IMR-90 (cell line): ENCODE results near the gene BCAS1. TPM values are rescaled to one million over a fixed set of nuclear protein-coding genes. Genes with fewer than 3 reads are reported as not detected.

Experiments
- ATAC-seq: fragments of 200-7000 bp; cut with Tn5 transposase; 2 replicates; pipeline ENCODE4 v1.9.1; 2020; ENCODE audit warnings: low read depth, mild to moderate bottlenecking, moderate library complexity
- BruUV-seq: library from RNA; stranded (reverse); fragments of 400-500 nt; replicated peaks from 2 replicates; lab custom pipeline; 2021; lab: Mats Ljungman, UMichigan
- CTCF ChIA-PET: fragments of 300-600 bp; formaldehyde crosslinking; extraction: SDS; loops from one replicate; lab custom pipeline; 2021; ENCODE audit warnings: antibody characterized with exemption; lab: Yijun Ruan, JAX
- POLR2A ChIA-PET: fragments of 300-600 bp; sonication (Branson Sonifier 250); formaldehyde crosslinking; loops from one replicate; lab custom pipeline; 2022; ENCODE audit warnings: antibody characterized with exemption; ENCODE audit not compliant: unreplicated experiment; lab: Charles Lee
- DNase-seq: peaks from one replicate; pipeline ENCODE4 v3.0.0; 2013
- H2AFZ ChIP-seq: replicated peaks from 2 replicates; pipeline ENCODE3; 2013; ENCODE audit warnings: low read length, mild to moderate bottlenecking; ENCODE audit not compliant: poor library complexity
- H2AK5ac ChIP-seq: 2 replicates; pipeline ENCODE4 v1.6.1; 2013; ENCODE audit warnings: low read depth, low read length, inconsistent platforms
- H2AK9ac ChIP-seq: replicated peaks from 2 replicates; pipeline ENCODE3; 2013; ENCODE audit warnings: mild to moderate bottlenecking, low read depth, low read length, moderate library complexity; ENCODE audit not compliant: poor library complexity
- H2BK120ac ChIP-seq: 2 replicates; pipeline ENCODE4 v1.6.1; 2013; ENCODE audit warnings: low read depth, low read length, inconsistent platforms
- H2BK15ac ChIP-seq: 3 replicates; pipeline ENCODE4 v1.6.1; 2013; ENCODE audit warnings: low read depth, low read length, inconsistent platforms
- H2BK20ac ChIP-seq: 2 replicates; pipeline ENCODE4 v1.6.1; 2013; ENCODE audit warnings: low read depth, mild to moderate bottlenecking, inconsistent platforms, low read length, moderate library complexity
- H2BK5ac ChIP-seq: 2 replicates; pipeline ENCODE4 v1.6.1; 2013; ENCODE audit warnings: mild to moderate bottlenecking, low read depth, low read length, inconsistent platforms; ENCODE audit not compliant: poor library complexity, severe bottlenecking
- H3K14ac ChIP-seq: replicated peaks from 2 replicates; pipeline ENCODE4 v1.6.1; 2013; ENCODE audit warnings: low read depth, low read length, inconsistent platforms
- H3K18ac ChIP-seq: 2 replicates; pipeline ENCODE4 v1.6.1; 2013; ENCODE audit warnings: low read depth, low read length, control low read depth
- H3K23ac ChIP-seq: 2 replicates; pipeline ENCODE4 v1.6.1; 2013; ENCODE audit warnings: low read depth, low read length, inconsistent platforms
- H3K27ac ChIP-seq: 2 replicates; pipeline ENCODE4 v1.5.1; 2013; ENCODE audit warnings: mild to moderate bottlenecking, control low read depth, low read length; ENCODE audit not compliant: insufficient read depth
- H3K27me3 ChIP-seq: 2 replicates; pipeline ENCODE4 v1.6.1; 2013; ENCODE audit warnings: low read length; ENCODE audit not compliant: control insufficient read depth, insufficient read depth
- H3K36me3 ChIP-seq: 2 replicates; pipeline ENCODE4 v1.6.1; 2013; ENCODE audit warnings: low read length, mixed read lengths; ENCODE audit not compliant: control insufficient read depth, insufficient read depth
- H3K4ac ChIP-seq: 2 replicates; pipeline ENCODE4 v1.6.1; 2013; ENCODE audit warnings: low read depth, low read length, inconsistent platforms
- H3K4me1 ChIP-seq: 2 replicates; pipeline ENCODE4 v1.6.1; 2013; ENCODE audit warnings: low read length, mixed read lengths; ENCODE audit not compliant: control insufficient read depth, insufficient read depth
- H3K4me2 ChIP-seq: 2 replicates; pipeline ENCODE4 v1.6.1; 2013; ENCODE audit warnings: low read depth, mild to moderate bottlenecking, control low read depth, low read length, moderate library complexity
- H3K4me3 ChIP-seq: 2 replicates; pipeline ENCODE4 v1.5.1; 2013; ENCODE audit warnings: low read depth, mild to moderate bottlenecking, control low read depth, low read length, moderate library complexity; ENCODE audit not compliant: insufficient read depth
- H3K56ac ChIP-seq: 2 replicates; pipeline ENCODE4 v1.6.1; 2013; ENCODE audit warnings: low read length, inconsistent platforms; ENCODE audit not compliant: insufficient read depth; ENCODE audit errors: extremely low read depth
- H3K79me1 ChIP-seq, 2 experiments: 2 replicates each; pipeline ENCODE4 v1.6.1; 2013; ENCODE audit warnings: low read length in 2 of 2, inconsistent platforms in 1 of 2, low read depth in 1 of 2
- H3K9ac ChIP-seq: 2 replicates; pipeline ENCODE4 v1.6.1; 2013; ENCODE audit warnings: low read depth, low read length, control low read depth
- H3K9me1 ChIP-seq: 2 replicates; pipeline ENCODE4 v1.6.1; 2013; ENCODE audit warnings: low read length, inconsistent platforms; ENCODE audit not compliant: insufficient read depth
- H3K9me3 ChIP-seq: 2 replicates; pipeline ENCODE4 v1.6.1; 2013; ENCODE audit warnings: low read length; ENCODE audit not compliant: control insufficient read depth, insufficient read depth
- H4K20me1 ChIP-seq: 2 replicates; pipeline ENCODE4 v1.6.1; 2013; ENCODE audit warnings: low read length, inconsistent platforms; ENCODE audit not compliant: insufficient read depth
- H4K5ac ChIP-seq: 2 replicates; pipeline ENCODE4 v1.6.1; 2013; ENCODE audit warnings: mild to moderate bottlenecking, low read depth, low read length, control low read depth
- H4K8ac ChIP-seq, 2 experiments: 2 replicates each; pipeline ENCODE4 v1.6.1; 2013; ENCODE audit warnings: low read depth in 2 of 2, low read length in 2 of 2, control low read depth in 1 of 2, inconsistent platforms in 1 of 2
- H4K91ac ChIP-seq: 2 replicates; pipeline ENCODE4 v1.6.1; 2013; ENCODE audit warnings: low read depth, low read length, inconsistent platforms; ENCODE audit not compliant: insufficient read depth
- BHLHE40 ChIP-seq: fragments of 150-350 bp; IDR thresholded peaks from 2 replicates; pipeline ENCODE4 v1.6.1; 2016; ENCODE audit warnings: mild to moderate bottlenecking, low read depth, low read length
- CEBPB ChIP-seq: IDR thresholded peaks from 2 replicates; pipeline ENCODE4 v1.6.1; 2012; ENCODE audit warnings: low read depth, low read length, improper control_type of control experiment
- FOS ChIP-seq: fragments of 150-350 bp; IDR thresholded peaks from 2 replicates; pipeline ENCODE4 v1.6.1; 2016; ENCODE audit warnings: low read depth, low read length
- MAFK ChIP-seq: IDR thresholded peaks from 2 replicates; pipeline ENCODE4 v1.6.1; 2012; ENCODE audit warnings: low read depth, low read length, improper control_type of control experiment
- MAZ ChIP-seq: IDR thresholded peaks from 2 replicates; pipeline ENCODE4 v1.6.1; 2012; ENCODE audit warnings: low read depth, mild to moderate bottlenecking, low read length, improper control_type of control experiment, moderate library complexity, borderline replicate concordance
- MXI1 ChIP-seq: IDR thresholded peaks from 2 replicates; pipeline ENCODE4 v1.6.1; 2012; ENCODE audit warnings: low read depth, mild to moderate bottlenecking, low read length, moderate library complexity, borderline replicate concordance
- RAD21 ChIP-seq: IDR thresholded peaks from 2 replicates; pipeline ENCODE4 v1.6.1; 2012; ENCODE audit warnings: low read length, improper control_type of control experiment
- RCOR1 ChIP-seq: IDR thresholded peaks from 2 replicates; pipeline ENCODE4 v1.6.1; 2012; ENCODE audit warnings: mild to moderate bottlenecking, low read length, improper control_type of control experiment; ENCODE audit not compliant: insufficient replicate concordance
- RFX5 ChIP-seq: IDR thresholded peaks from 2 replicates; pipeline ENCODE4 v1.8.0; 2012; ENCODE audit warnings: low read depth, mild to moderate bottlenecking, low read length, moderate library complexity
- WGBS, 2 experiments: methylation state at CpG; one replicate each; pipeline versions ENCODE4 v1.1.5 to v1.1.7; 2013; ENCODE audit warnings: missing lambda C conversion rate in 2 of 2; ENCODE audit not compliant: insufficient read length in 1 of 2; ENCODE audit errors: extremely low coverage in 2 of 2; 5-methylcytosine and 5-hydroxymethylcytosine counted together
- dilution Hi-C: fragments of 300-500 bp; cut with HindIII; formaldehyde crosslinking; loops from one replicate; pipeline ENCODE4 v1.14.3; 2018; ENCODE audit warnings: low sequenced_read_pairs; ENCODE audit not compliant: unreplicated experiment
- in situ Hi-C: fragments of 300-500 bp; cut with MboI; formaldehyde crosslinking; loops from 3 replicates; pipeline ENCODE4 v1.14.3; 2019; ENCODE audit warnings: low sequenced_read_pairs, inconsistent platforms, mixed read lengths
- intact Hi-C: fragments of 100-400 bp; cut with micrococcal nuclease; formaldehyde crosslinking; loops from 2 replicates; pipeline ENCODE4 v1.10.0; 2022
- polyA plus RNA-seq, 3 experiments: library from polyadenylated mRNA; depleted of rRNA; stranded (reverse); fragments of >200 nt; gene quantifications; 2 replicates each; pipeline ENCODE4 v1.2.3, GENCODE V29; 2012; ENCODE audit warnings: low replicate concordance in 1 of 3
- total RNA-seq: library from RNA; depleted of rRNA; stranded (reverse); fragments of >200 nt; gene quantifications from 2 replicates; pipeline ENCODE4 v1.2.3, GENCODE V29; 2012
- TF ChIP-seq, protein P1 (sequence below): conservative IDR thresholded peaks from 2 replicates; pipeline ENCODE4 v1.5.1; 2012; ENCODE audit warnings: mild to moderate bottlenecking, low read depth, low read length, improper control_type of control experiment
- TF ChIP-seq, protein P2 (sequence below): fragments of 150-350 bp; IDR thresholded peaks from 2 replicates; pipeline ENCODE4 v1.6.1; 2016; ENCODE audit warnings: low read depth, mild to moderate bottlenecking, low read length, moderate library complexity, borderline replicate concordance
- TF ChIP-seq, protein P3 (sequence below): fragments of 150-350 bp; IDR thresholded peaks from 2 replicates; pipeline ENCODE4 v1.6.1; 2017; ENCODE audit warnings: mild to moderate bottlenecking, antibody characterized with exemption, low read length, low read depth

Gene BCAS1
- total and polyA plus RNA-seq, 2 of the 4 experiments (the other 2 are of a cell fraction) = under 0.01 TPM; not detected in 1

DNA sequence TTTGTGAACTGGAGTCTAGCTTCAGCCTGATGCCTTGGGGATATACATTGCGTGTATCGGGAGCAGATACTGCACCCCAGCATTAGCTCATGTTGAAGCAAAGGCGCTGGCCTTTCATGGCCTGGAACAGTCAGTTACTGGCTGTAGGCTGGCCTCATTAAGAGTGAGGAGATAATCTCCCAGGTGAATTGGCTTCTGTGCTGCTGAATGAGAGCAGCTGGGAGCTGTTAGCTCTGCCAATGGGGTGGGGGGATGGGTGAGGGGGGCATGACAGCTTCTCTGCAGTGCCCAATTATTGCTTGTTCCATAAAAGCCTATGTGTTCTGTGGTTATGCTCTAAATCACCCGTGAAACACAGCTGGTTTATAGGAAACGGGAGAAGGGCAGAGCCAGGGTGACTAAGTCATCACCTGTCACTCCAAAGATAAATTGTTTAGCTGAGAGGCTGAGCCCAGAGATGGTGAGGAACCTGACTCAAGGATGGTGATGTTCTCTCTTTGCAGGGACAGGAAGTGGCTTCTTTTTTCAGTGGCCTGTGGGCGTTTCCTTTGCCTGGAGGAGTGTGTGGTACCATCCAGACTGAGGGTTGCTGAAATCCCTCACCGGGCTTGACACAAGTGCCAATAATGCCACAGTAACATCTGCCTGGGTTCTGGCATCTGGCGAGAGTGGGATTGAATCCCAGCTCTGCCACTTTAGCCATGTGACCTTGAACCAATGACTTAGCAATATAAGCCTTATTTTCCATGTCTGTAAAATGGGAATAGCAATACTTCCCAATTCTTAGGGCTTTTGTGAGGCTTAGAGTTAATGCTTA lies 170.8 kb downstream of the BCAS1 start (continued):
- TF ChIP-seq RFX5 (no peak), FOS (peak; percentile 47), MAFK (no peak)

DNA sequence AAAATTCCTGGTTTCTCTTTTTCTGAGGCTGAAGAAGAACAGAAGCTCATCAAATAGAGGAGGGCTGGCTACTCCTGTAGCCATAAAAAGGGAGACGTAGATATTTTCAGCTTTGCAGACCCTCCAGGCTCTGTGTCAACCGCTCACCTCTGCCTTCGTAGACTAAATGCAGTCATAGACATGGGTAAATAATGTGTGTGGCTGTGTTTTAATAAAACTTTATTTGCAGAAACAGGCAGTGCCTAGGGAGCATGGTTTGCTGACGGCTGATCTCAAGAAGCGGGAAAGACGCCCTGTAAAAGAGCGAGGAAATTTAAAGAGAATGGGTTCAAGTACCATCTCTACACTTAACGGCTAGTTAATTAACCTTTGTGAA lies 171.8 kb downstream of the BCAS1 start:
- peaks cover 12% of the 10 kb centered on the region for H3K4me1 ChIP-seq
- no peak overlapping the region for H3K27ac ChIP-seq
- H3K9me1 ChIP-seq = peaks cover 12% of the 10 kb centered on the region; the same call in 1 of the 2 replicates
- no peak overlapping the region for H4K5ac ChIP-seq
- DNase-seq (no peak), ATAC-seq (no peak)
- 0 out of 2 replicates have a peak overlapping the region, but pooled peaks have one; percentile 19 for H3K14ac ChIP-seq
- H3K4me2 ChIP-seq = no peak overlapping the region
- H3K56ac ChIP-seq = no peak overlapping the region
- peak overlapping the region; percentile 92 for H2AK5ac ChIP-seq
- no peak overlapping the region for H3K23ac ChIP-seq
- POLR2A ChIA-PET = no interaction called here
- in situ Hi-C loops = no loop called here
- intact Hi-C loops = no loop called here
- peak overlapping the region; percentile 87; the same call in 2 of the 3 replicates for H2BK15ac ChIP-seq
- dilution Hi-C loops = no loop called here
- no peaks in the 10 kb centered on the region for H3K27me3 ChIP-seq
- H3K9ac ChIP-seq = no peak overlapping the region
- no peak overlapping the region for H4K91ac ChIP-seq
- no peaks in the 10 kb centered on the region for H3K36me3 ChIP-seq
- peak overlapping the region; percentile 91 for H3K4ac ChIP-seq
- H3K18ac ChIP-seq = no peak overlapping the region
- WGBS, 2 experiments = no CpG with 5 or more reads among the region's 8 CpGs
- no peaks in the 10 kb centered on the region; a peak in 1 of 4 replicates for H3K79me1 ChIP-seq
- H2BK120ac ChIP-seq = peak overlapping the region; percentile 68
- H3K9me3 ChIP-seq = no peaks in the 10 kb centered on the region
- no peak overlapping the region for H2AFZ ChIP-seq
- H4K8ac ChIP-seq = no peak overlapping the region; a peak in 1 of 4 replicates
- peak overlapping the region; percentile 77 for H2BK20ac ChIP-seq
- no peak overlapping the region for H2AK9ac ChIP-seq
- no TSS peak for BruUV-seq
- no peak overlapping the region for H3K4me3 ChIP-seq
- CTCF ChIA-PET = interaction anchor here (1.3 kb wide), 1 partner anchor 135 kb away, joined by 4 read pairs; no protein-coding TSS in a partner anchor
- no peaks in the 10 kb centered on the region for H4K20me1 ChIP-seq
- no peak overlapping the region for H2BK5ac ChIP-seq
- TF ChIP-seq CEBPB (no peak), RCOR1 (no peak), MXI1 (no peak), MAZ (no peak), RFX5 (no peak), RAD21 (no peak), BHLHE40 (no peak)
- TF ChIP-seq, protein P1, sequence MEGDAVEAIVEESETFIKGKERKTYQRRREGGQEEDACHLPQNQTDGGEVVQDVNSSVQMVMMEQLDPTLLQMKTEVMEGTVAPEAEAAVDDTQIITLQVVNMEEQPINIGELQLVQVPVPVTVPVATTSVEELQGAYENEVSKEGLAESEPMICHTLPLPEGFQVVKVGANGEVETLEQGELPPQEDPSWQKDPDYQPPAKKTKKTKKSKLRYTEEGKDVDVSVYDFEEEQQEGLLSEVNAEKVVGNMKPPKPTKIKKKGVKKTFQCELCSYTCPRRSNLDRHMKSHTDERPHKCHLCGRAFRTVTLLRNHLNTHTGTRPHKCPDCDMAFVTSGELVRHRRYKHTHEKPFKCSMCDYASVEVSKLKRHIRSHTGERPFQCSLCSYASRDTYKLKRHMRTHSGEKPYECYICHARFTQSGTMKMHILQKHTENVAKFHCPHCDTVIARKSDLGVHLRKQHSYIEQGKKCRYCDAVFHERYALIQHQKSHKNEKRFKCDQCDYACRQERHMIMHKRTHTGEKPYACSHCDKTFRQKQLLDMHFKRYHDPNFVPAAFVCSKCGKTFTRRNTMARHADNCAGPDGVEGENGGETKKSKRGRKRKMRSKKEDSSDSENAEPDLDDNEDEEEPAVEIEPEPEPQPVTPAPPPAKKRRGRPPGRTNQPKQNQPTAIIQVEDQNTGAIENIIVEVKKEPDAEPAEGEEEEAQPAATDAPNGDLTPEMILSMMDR = no peak
- TF ChIP-seq, protein P2, sequence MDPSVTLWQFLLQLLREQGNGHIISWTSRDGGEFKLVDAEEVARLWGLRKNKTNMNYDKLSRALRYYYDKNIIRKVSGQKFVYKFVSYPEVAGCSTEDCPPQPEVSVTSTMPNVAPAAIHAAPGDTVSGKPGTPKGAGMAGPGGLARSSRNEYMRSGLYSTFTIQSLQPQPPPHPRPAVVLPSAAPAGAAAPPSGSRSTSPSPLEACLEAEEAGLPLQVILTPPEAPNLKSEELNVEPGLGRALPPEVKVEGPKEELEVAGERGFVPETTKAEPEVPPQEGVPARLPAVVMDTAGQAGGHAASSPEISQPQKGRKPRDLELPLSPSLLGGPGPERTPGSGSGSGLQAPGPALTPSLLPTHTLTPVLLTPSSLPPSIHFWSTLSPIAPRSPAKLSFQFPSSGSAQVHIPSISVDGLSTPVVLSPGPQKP = no peak
- TF ChIP-seq, protein P3, sequence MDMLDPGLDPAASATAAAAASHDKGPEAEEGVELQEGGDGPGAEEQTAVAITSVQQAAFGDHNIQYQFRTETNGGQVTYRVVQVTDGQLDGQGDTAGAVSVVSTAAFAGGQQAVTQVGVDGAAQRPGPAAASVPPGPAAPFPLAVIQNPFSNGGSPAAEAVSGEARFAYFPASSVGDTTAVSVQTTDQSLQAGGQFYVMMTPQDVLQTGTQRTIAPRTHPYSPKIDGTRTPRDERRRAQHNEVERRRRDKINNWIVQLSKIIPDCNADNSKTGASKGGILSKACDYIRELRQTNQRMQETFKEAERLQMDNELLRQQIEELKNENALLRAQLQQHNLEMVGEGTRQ = no peak
